PFSK-1 (cell line): ENCODE results near the gene DLST.

Experiments
- POLR2AphosphoS5 ChIP-seq: IDR thresholded peaks from 2 replicates; pipeline ENCODE4 v1.6.1; 2012; ENCODE audit warnings: low read depth, mild to moderate bottlenecking, control low read depth, low read length, moderate library complexity
- TAF1 ChIP-seq: IDR thresholded peaks from 2 replicates; pipeline ENCODE4 v1.6.1; 2012; ENCODE audit warnings: low read length, control low read depth, borderline replicate concordance; ENCODE audit not compliant: insufficient read depth

DNA sequence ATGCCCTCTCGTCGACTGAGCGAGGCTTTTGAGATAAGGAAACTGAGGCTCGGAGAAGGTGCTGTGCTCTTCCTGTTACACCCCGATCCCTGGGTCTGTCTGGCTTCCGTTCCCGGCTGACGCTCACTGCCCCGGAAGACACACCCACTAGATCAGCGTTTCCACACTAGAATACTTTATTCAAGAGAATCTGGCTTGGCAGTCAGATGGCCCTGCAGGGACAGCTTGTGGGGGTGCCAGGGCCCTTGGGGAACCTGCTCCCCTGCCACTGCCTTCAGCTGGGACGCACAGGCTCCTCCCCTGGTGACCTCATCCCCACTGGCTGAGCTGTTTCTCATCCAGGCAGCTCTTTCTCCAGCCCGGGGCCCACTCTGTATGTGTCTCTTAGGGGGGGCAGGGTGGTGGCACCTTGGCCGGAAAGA, 60.0 kb downstream of the DLST start:
- TF ChIP-seq TAF1 = no peak
- TF ChIP-seq POLR2AphosphoS5 = no peak
